Stimulated activated CD8-positive, alpha-beta memory T cell treated with anti-CD3 and anti-CD28 coated beads, Interleukin-15, amount 100 ng/mL, for 48 hours (primary cell): Measurements from ENCODE around the gene PCGF2.
A peak's percentile ranks its signal among the peaks of the same experiment; 100 is the strongest.

Source experiments
- DNase-seq, 2 donors: peaks; one replicate each; pipeline ENCODE4 v3.0.0-alpha.2; 2020; ENCODE audit warnings: low read depth in 2 of 2

The PCGF2 gene

DNA sequence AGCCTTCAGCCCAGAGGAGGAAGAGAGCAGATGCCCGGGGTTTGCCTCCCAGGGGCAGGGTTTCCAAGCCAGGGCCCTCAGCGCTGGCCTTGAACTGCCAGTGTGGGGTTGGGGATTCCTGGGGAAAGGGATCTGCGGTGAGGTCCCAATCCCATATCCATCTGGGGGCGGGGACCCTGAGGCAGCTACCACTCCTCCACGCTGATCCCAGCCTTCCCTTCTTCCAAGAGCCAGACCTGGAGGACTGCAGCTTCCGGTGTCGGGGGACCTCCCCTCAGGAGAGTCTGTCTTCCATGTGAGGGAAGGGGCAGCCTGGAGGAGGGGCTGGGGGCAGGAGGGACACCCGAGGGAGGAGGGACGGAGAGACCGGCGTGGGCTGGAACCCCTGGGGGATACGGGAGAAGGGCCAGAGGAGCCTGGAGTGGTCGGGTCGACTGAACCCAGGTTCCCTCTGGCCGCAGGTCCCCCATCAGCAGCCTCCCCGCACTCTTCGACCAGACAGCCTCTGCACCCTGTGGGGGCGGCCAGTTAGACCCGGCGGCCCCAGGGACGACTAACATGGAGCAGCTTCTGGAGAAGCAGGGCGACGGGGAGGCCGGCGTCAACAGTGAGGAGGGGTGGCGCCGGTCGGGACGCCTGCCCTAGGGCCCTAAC, 28.7 kb downstream of the PCGF2 start:
- DNase-seq = no peak

DNA sequence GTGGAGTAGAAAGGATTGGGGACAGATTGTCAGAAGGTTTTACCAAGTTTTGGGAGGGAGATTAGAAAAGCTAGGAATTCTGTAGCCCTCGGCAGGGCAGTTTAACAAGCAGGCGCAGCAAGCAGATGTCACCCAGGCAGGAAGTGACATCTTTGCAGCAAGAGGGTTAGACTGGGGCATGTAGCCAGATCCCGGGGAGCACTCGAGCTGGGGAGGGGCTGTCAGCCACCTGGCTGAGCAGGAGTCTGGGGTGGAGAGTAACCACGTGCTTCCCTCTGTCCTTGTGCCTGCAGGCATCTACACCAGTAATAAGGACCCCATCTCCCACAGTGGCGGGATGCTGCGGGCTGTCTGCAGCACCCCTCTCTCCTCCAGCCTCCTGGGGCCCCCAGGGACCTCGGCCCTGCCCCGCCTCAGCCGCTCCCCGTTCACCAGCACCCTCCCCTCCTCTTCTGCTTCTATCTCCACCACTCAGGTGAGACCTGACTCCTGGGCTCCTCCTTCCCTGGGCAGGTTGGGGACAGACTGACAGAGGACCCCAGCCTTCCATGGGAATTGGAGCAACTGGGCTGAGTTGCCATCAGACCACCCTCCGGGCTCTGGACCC, 30.9 kb downstream of the PCGF2 start:
- no peak for DNase-seq

DNA sequence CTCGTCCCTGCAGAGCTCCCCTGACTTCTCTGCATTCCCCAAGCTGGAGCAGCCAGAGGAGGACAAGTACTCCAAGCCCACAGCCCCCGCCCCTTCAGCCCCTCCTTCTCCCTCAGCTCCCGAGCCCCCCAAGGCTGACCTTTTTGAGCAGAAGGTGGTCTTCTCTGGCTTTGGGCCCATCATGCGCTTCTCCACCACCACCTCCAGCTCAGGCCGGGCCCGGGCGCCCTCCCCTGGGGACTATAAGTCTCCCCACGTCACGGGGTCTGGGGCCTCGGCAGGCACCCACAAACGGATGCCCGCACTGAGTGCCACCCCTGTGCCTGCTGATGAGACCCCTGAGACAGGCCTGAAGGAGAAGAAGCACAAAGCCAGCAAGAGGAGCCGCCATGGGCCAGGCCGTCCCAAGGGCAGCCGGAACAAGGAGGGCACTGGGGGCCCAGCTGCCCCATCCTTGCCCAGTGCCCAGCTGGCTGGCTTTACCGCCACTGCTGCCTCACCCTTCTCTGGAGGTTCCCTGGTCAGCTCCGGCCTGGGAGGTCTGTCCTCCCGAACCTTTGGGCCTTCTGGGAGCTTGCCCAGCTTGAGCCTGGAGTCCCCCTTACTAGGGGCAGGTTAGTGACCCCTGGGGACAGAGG, 31.6 kb downstream of the PCGF2 start:
- no peak for DNase-seq

DNA sequence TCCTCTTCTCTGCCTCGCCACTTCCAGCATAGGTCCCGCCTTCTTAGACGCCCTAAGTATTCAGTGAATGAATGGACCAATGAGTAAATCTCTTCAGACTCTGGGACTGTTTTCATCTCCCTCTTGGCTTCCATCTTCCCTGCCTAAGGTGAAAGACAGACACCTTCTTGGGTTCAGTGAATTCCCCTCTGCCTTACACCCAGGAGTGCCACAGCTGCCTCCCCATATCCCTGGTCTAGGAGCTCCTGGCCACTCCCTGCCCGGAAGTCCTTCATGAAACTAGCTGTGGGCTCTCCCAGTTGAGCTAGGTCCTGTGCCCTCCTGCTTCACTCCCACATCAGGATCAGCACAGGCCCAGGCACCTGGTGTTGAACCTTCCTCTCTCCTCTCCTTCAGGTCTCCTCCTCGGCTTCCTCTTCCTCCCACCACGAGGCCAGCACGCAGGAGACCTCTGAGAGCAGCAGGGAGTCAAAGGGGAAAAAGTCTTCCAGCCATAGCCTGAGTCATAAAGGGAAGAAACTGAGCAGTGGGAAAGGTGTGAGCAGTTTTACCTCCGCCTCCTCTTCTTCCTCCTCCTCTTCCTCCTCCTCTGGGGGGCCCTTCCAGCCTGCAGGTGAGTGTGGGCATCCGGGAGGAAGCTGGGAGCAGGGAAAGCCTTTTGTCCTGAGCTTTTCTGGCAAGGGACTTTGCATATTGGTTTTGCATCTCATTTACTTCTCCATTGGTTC, 32.8 kb downstream of the PCGF2 start:
- DNase-seq = no peak

GRCh38 chr17:38713456-38714075, 34.6 kb downstream of the PCGF2 start:
- no peak for DNase-seq

GRCh38 chr17:38712593-38712992, 35.5 kb downstream of the PCGF2 start:
- no peak for DNase-seq

DNA sequence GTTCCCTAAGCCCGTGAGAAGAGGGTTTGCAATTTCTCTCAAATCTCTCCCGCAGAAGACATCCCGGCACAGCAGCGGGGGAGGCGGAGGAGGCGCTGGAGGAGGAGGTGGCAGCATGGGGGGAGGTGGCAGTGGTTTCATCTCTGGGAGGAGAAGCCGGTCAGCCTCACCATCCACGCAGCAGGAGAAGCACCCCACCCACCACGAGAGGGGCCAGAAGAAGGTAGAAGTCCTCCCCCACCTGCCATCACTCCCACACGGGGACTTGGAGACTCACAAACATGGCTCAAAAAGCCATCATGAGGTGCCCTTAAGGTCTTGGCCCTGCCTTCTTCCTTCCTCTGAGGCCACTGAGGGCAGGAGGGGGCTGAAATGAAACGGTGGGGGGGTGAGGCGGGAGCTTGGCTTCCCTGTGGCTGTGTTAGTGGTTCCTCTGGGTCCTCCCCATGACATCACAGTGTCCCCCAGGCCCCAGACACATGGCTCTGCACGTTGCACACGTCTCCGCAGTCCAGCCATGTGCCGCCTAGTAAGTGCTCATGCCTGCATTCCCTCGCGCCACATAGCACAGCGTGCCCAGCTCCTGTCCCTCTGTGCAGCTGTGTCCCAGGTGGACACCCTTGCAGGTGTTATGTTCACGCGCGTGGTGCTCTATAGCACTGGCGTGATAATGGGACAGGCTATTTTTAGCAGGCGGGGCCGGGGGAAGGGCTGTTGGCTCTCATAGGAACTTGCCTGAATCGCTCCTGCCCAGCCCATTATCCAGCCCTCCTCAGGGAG, 36.2 kb downstream of the PCGF2 start:
- no peak for DNase-seq

GRCh38 chr17:38710985-38711384, 37.2 kb downstream of the PCGF2 start:
- DNase-seq = no peak

DNA sequence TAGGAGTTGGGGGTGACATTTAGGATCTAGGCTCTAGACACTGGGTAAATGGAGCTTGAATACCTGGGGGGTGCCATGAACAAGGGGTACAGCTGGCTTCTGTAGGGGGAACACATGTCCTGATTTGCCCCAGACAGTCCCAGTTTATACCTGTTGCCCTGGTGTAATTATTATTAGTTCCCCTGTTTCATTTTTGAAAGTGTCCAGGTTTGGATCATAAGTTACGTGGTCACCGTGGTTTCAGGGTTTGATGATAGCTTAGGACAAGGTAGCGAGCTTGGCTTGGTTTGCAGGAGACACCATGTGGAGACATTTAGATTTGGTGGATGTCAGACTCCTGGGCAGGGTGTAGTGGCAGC, 37.6 kb downstream of the PCGF2 start:
- DNase-seq = no peak

DNA sequence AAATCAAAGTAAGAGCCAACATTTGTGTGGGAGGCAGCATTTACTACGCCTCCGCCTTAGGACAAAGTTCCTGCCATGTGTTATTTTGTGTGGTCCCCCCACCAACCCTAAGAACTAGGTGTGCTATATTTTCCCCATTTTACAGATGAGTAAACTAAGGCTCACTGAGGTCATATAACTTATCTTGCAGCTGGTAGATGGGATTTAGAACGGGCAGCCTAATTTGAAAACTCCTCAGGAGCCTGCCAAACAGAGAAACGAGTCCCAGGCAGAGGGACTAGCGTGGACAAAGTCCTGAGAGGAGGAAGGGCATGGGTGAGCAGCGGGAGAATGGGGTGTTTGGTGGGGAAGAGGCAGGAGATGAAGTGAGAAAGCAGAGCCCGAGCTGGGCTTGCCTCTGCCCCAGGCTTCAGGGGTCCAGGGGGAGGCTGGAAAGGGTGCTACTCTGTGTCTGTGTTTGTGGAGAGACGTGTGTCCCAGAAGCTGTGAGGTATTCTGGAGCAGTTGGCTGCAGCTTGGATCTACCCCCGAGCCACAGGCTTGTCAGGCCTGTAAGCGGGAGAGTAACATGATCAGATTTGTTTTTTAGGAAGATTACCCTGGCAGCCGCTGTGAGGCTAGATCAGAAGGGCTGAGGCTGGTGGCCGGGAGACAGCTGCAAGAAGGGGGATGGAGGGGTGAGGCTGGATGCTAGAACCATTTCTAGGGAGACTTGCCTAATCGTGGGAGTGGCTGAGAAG, 38.1 kb downstream of the PCGF2 start:
- no peak for DNase-seq

DNA sequence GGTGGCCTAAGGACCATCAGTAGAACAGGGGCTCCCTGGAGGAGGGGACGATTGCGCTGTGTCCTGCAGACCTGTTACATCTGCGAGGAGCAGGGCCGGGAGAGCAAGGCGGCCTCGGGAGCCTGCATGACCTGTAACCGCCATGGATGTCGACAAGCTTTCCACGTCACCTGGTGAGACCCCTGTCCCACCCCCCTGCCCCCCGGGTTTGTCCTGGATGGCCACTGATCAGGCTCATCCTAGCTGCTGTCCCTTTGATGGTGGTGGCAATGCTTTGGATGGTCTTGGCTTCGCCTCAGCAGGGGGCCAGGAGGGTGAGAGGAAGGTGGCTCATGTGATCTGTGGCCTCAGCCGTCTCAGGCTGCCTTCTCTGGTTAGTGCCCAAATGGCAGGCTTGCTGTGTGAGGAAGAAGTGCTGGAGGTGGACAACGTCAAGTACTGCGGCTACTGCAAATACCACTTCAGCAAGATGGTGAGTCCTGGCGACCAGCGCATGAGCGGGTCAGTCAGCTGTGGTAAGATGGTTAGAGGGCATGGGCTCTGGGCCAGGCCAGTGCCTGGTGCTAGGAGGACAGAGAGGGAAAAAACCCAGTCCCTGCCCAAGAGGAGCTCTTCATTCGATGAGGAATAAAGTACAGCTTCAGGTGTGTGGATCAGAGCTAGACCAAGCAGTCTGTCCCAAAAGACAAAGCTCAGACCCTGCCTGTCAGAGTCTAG, 38.9 kb downstream of the PCGF2 start:
- DNase-seq = no peak

GRCh38 chr17:38707678-38708351, 40.3 kb downstream of the PCGF2 start:
- DNase-seq = no peak

- DNase-seq = no peak
Measured at GRCh38 chr17:38706505-38707216, 41.5 kb downstream of the PCGF2 start.

DNA sequence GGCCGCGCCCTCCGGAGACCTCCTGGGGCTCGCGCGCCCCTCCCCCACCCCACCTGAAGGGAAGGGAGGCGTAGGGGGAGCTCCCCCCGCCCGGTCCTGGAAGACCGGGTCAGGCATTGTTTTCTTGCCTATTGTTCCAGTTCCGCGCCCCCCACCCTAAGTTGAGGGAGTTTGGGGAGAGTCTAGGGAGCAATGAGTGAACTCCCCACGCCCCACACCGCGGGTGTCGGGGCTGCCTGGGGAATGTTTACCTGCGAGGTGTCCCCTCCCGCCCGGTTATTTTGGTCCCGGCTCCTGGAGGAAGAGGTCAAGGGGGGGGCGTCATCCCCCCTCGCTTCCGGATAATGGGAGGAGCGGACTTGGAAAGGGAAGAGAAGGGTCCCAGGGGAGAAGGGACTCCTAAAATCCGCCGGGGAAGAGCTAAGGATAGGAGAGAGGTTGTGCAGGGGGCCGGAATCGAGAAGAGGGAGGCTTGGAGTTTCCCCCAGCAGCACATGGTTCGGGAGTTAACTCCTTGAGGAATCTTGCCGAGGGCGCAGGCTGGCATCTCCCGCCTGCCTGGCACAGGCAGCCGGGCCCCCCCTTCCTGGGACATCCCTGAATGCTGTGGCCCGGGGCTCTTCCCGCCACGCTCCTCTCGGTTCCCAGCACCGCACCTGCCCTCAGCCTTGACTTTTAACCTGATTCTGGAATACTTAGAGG, 42.2 kb downstream of the PCGF2 start:
- no peak for DNase-seq

DNA sequence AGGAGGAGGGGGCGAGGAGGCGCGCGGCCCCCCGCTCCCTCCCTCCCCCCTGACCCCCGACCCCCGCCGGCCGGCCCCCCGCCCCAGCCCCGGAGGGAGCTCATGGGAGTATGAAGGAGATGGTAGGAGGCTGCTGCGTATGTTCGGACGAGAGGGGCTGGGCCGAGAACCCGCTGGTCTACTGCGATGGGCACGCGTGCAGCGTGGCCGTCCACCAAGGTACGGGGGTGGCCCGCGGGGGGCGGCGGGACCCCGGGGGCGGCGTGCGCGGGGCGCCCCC, 42.7 kb downstream of the PCGF2 start:
- no peak for DNase-seq

DNA sequence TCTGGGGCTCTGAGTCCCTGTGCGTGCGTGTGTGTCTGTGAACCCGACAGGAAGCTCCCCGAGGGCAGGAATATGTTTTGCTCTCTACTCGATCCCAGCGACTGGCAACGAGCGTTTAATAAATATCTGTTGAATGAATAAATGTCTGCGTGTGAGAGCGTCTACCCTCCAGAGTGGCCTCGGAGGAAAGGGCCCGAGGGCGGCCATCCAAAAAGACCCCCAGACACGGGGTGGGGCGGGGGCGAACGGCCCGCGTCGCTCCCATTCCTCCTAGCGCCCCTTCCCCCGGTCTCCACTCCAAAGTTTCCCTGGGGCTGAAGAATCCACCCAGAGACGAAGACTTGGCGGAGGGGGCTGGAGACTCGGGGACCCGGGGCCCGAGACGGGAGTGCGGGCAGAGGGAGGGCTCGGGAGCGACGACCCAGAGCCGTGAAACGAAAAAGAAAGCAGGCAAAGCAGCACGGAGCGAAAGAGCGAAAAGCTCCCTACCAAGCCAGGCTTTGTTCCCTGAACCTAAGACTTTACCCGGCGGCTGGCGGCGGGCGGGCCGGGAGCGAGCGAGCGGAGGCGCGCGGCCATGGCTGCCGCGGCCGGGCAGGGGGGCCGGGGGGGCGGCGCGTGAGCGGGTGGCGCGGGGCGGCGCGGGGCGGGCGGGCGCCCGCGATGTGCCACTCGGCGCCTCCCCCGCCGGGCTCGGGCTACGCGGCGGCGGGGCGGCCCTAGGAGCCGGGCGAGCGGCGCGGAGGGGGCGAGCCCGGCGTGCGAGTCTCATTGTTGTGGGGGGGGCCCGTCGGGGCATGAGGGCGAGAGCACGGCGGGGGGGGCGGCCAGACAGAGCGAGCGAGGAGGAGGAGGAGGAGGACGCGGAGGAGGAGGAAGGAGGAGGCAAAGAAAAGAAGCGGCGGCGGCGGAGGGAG, 43.3 kb downstream of the PCGF2 start, which contains the start of gene MLLT6:
Gene MLLT6 (plus strand): TSS at position 668 of the 917 bp plus-strand sequence. CDS start 360 bp downstream, outside the sequence.
- peak; percentile 55 to 60 for DNase-seq
